BE2C (cell line): Measurements from ENCODE around the gene SH3PXD2B.
"Not testable (repeated sequence)": the region's sequence is repeated elsewhere in the genome, so short reads cannot be mapped to it uniquely, and the experiment has no call there.

Experiments used
- DNase-seq: peaks from one replicate; pipeline ENCODE4 v3.0.0-alpha.2; 2020
- H3K27me3 ChIP-seq: fragments of 250-450 bp; sonication (Bioruptor Pico); 2 replicates; pipeline ENCODE4 v1.5.1; 2020; ENCODE audit warnings: mild to moderate bottlenecking
- H3K36me3 ChIP-seq: fragments of 250-450 bp; sonication (Bioruptor Pico); 2 replicates; pipeline ENCODE4 v1.5.1; 2020; ENCODE audit warnings: mild to moderate bottlenecking
- H3K4me1 ChIP-seq: fragments of 250-450 bp; sonication (Bioruptor Pico); 2 replicates; pipeline ENCODE4 v1.5.1; 2020
- H3K4me3 ChIP-seq: 2 replicates; pipeline ENCODE4 v1.5.1; 2011; ENCODE audit warnings: low read depth, low read length
- H3K9me3 ChIP-seq: fragments of 250-450 bp; sonication (Bioruptor Pico); 2 replicates; pipeline ENCODE4 v1.5.1; 2020
- CTCF ChIP-seq: IDR thresholded peaks from 2 replicates; pipeline ENCODE4 v1.5.1; 2012; ENCODE audit warnings: mild to moderate bottlenecking, low read depth, low read length

The SH3PXD2B gene

DNA sequence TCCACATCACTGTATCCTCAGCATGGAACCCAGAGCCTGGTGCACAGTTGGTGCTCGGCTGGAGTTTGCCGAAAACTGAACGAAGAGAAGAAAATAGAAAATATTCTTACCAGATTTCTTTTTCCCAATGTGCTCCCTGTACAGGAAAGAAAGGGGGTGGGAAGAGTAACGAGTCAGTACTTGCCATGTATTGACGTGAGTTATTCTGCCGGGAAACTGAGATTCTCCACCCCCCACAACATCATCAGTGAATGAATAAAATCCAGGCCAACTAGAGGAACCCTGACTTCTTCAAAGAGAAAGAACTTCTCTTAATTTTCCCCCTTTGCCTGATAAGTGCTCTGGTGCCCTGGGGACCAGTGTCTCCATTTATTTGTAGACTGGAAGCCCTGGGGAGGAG is 80.6 kb downstream of the SH3PXD2B start:
- H3K9me3 ChIP-seq, result peaks cover 3% of the 10 kb centered on the region
- no peaks in the 10 kb centered on the region for H3K27me3 ChIP-seq
- no peaks in the 10 kb centered on the region for H3K36me3 ChIP-seq
- DNase-seq, result no peak
- H3K4me3 ChIP-seq, result no peak overlapping the region
- no peaks in the 10 kb centered on the region for H3K4me1 ChIP-seq
- TF ChIP-seq CTCF, result no peak

DNA sequence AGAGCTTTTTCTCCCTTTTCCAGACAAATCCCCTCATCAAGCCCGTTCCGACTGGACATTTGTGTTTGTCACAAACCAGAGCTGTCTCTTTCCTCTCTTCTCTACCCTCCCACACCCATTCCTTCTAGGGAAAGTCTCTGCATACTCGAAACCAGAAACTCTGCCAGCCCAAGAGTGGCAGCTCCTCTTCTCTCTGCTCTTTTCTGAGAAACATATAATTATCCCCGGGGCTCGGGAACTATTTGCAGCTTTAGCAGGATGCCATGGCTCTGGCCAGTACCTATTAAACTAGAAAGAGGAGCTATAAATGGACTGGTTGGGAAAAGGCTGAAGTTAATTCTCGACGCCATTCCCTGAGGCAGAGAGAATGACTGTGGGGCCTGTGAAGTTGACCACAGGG is 82.6 kb downstream of the SH3PXD2B start:
- TF ChIP-seq CTCF, result no peak
- no peak for DNase-seq
- peaks cover 3% of the 10 kb centered on the region for H3K9me3 ChIP-seq
- H3K36me3 ChIP-seq, result no peaks in the 10 kb centered on the region
- H3K4me1 ChIP-seq, result no peaks in the 10 kb centered on the region
- no peaks in the 10 kb centered on the region for H3K27me3 ChIP-seq
- H3K4me3 ChIP-seq, result no peak overlapping the region

DNA sequence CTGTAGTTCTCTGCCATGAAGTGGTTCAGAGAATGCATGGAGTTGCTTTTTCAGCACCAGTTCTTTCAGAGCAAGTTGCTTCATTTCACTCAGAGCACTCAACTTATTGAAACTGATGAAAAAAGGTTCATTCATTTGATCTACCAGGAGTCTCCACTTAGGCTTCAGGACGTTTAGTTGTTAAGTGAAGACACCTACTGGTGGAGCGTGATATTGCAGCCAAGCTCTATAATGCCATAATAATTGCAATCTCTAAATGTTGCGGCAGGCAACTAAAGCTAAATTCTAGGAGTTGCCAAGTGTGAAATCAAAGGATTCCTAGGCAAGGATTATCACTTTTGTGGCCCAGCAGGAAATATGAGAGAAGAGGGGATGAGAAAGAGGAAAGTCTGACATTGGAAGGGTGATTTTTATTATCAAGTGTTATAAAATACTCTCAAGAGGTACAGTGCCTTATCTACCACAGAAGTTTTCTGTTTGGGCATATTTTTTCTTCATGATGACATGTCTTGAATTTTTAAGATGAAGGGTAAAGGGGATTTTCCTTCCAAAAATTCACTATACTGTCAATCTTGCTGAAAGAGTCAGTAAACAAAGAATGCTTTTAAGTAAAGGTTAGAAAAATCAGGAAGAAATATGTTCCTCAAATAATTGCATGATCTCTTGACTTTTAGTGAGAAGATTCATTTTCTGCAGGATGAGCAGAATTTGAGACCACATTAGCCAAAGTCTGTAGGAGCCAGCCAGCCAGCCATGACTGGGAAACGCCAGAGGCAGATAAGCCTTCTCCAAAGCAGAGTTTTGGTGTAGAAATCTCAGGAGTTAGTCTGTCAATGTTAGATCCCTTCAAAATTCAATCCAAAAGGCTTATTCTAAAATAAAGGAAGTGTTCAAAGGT is 83.4 kb downstream of the SH3PXD2B start:
- H3K4me1 ChIP-seq, result no peaks in the 10 kb centered on the region
- TF ChIP-seq CTCF, result peak; percentile 82
- peaks cover 3% of the 10 kb centered on the region for H3K9me3 ChIP-seq
- no peaks in the 10 kb centered on the region for H3K36me3 ChIP-seq
- peak; percentile 63 for DNase-seq
- no peaks in the 10 kb centered on the region for H3K27me3 ChIP-seq
- H3K4me3 ChIP-seq, result no peak overlapping the region

DNA sequence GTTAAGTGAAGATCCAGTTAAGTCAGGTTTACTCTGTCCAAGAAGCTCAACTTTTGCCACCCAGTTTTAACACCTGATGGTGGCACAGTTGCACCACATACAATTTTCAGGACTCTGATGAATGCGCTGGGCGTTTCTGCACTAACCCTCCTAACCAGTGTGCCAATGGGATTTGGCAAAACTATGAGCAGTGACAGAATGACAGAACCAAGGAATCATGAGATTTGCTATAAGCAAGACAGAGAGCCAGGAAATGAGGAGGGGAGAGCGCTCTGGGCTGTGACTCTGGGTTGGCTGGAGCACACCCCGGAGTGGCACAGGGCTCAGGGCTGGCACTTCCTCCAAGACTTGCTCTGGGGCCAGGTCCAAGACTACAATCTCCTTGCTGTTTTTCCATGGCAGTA is 84.1 kb downstream of the SH3PXD2B start:
- peaks cover under 1% of the 10 kb centered on the region; the same call in 1 of the 2 replicates for H3K4me1 ChIP-seq
- no peak for DNase-seq
- H3K36me3 ChIP-seq, result no peaks in the 10 kb centered on the region
- H3K27me3 ChIP-seq, result no peaks in the 10 kb centered on the region
- TF ChIP-seq CTCF, result no peak
- H3K4me3 ChIP-seq, result no peak overlapping the region
- peaks cover 3% of the 10 kb centered on the region for H3K9me3 ChIP-seq

DNA sequence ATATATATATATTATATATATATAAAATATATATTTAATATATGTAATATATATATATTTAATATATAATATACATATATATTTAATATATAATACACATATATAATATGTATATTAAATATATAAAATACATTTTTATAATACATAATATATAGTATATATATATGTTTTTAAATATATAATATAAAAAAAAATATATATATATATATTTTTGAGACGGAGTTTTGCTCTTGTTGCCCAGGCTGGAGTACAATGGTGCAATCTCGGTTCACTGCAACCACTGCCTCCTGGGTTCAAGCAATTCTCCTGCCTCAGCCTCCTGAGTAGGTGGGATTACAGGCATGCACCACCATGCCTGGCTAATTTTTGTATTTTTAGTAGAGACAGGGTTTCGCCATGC is 85.6 kb downstream of the SH3PXD2B start:
- H3K4me1 ChIP-seq, H3K9me3 ChIP-seq, H3K27me3 ChIP-seq, H3K36me3 ChIP-seq, H3K4me3 ChIP-seq, DNase-seq: not testable (repeated sequence)

GRCh38 chr5:172365948-172366608 is 88.2 kb downstream of the SH3PXD2B start:
- Histone ChIP-seq H3K4me1 (peaks cover 5% of the 10 kb centered on the region; the same call in 1 of the 2 replicates), H3K4me3 (no peak overlapping the region), H3K9me3 (no peaks in the 10 kb centered on the region; the same call in 1 of the 2 replicates), H3K36me3 (no peaks in the 10 kb centered on the region), H3K27me3 (no peaks in the 10 kb centered on the region)
- TF ChIP-seq CTCF, result no peak
- DNase-seq, result no peak
